Subcutaneous adipose tissue (tissue), 4 donors: ENCODE measurements around the gene ARHGAP42. TPM values are rescaled to one million over a fixed set of nuclear protein-coding genes. Genes with fewer than 3 reads are reported as not detected.

ENCODE experiments used
- CTCF ChIP-seq: fragments of 450-650 bp; IDR thresholded peaks from one replicate; pipeline ENCODE4 v1.5.1; 2016; ENCODE audit warnings: low read depth, mild to moderate bottlenecking, control low read depth, antibody characterized with exemption, moderate library complexity
- total RNA-seq, 4 donors: library from RNA; depleted of rRNA; stranded (reverse); fragments of >200 nt; gene quantifications; one replicate each; pipeline ENCODE4 v1.1.0, GENCODE V29; 2016

ARHGAP42 gene
- total RNA-seq, 4 donors from 2014 or later: 15.3 to 31.5 (median 30.5) TPM

- no peak for TF ChIP-seq CTCF
Observed at GRCh38 chr11:100790073-100790472, 103.0 kb downstream of the ARHGAP42 start.

- TF ChIP-seq CTCF: no peak
Observed at GRCh38 chr11:100791103-100791502, 104.0 kb downstream of the ARHGAP42 start.

GRCh38 chr11:100791860-100792259 lies 104.8 kb downstream of the ARHGAP42 start:
- TF ChIP-seq CTCF: no peak

- TF ChIP-seq CTCF: no peak
Observed at GRCh38 chr11:100793525-100793924, 106.4 kb downstream of the ARHGAP42 start.

- TF ChIP-seq CTCF: no peak
Observed at GRCh38 chr11:100794446-100794845, 107.4 kb downstream of the ARHGAP42 start.

- no peak for TF ChIP-seq CTCF
Observed at GRCh38 chr11:100799445-100799844, 112.4 kb downstream of the ARHGAP42 start.

- no peak for TF ChIP-seq CTCF
Observed at GRCh38 chr11:100800202-100800601, 113.1 kb downstream of the ARHGAP42 start.
